Stomach (tissue), 9 donors: ENCODE data around the gene CBL. TPM values are rescaled to one million over a fixed set of nuclear protein-coding genes. Genes with fewer than 3 reads are reported as not detected.

ENCODE experiments used
- DNase-seq, 2 donors: peaks; one replicate each; pipeline versions ENCODE4 v3.0.0 to v3.0.0-alpha.2; 2013 to 2019
- H3K27ac ChIP-seq, 5 donors: fragments of 200-600 bp in 4 of 5; sonication (generic) in 4 of 5; one replicate each; pipeline ENCODE4 v1.5.1; 2013 to 2019; ENCODE audit warnings: mild to moderate bottlenecking in 1 of 5, moderate library complexity in 1 of 5
- H3K27me3 ChIP-seq, 3 donors: fragments of 200-600 bp; sonication (generic); one replicate each; pipeline ENCODE4 v1.5.1; 2017 to 2019; ENCODE audit warnings: mixed run types in 1 of 3
- H3K36me3 ChIP-seq, 4 donors: fragments of 200-600 bp; sonication (generic); 1 replicate in 3 of 4; 2 replicates in 1 of 4; pipeline ENCODE4 v1.5.1; 2016 to 2019
- H3K4me1 ChIP-seq, 4 donors: fragments of 200-600 bp; sonication (generic); one replicate each; pipeline ENCODE4 v1.5.1; 2016 to 2019
- H3K4me3 ChIP-seq, 4 donors: fragments of 200-600 bp; sonication (generic) in 3 of 4; one replicate each; pipeline ENCODE4 v1.5.1; 2016 to 2019; ENCODE audit warnings: mild to moderate bottlenecking in 1 of 4
- H3K9me3 ChIP-seq, 4 donors: fragments of 200-600 bp; sonication (generic); one replicate each; pipeline ENCODE4 v1.5.1; 2016 to 2019
- CTCF ChIP-seq, 7 experiments: fragments of 450-650 bp in 4 of 7; fragments of 200-600 bp in 3 of 7; sonication (generic) in 3 of 7; IDR thresholded peaks; one replicate each; pipeline ENCODE4 v1.5.1; 2016 to 2019; ENCODE audit warnings: antibody characterized with exemption in 7 of 7, control low read depth in 2 of 7, mild to moderate bottlenecking in 1 of 7
- EP300 ChIP-seq: sonication (generic); formaldehyde crosslinking; IDR thresholded peaks from one replicate; pipeline ENCODE4 v1.6.1; 2017; ENCODE audit warnings: antibody characterized with exemption
- POLR2A ChIP-seq, 4 donors: fragments of 450-650 bp; IDR thresholded peaks; one replicate each; pipeline ENCODE4 v1.6.1; 2016; ENCODE audit warnings: antibody characterized with exemption in 4 of 4, control low read depth in 2 of 4, mild to moderate bottlenecking in 1 of 4, moderate library complexity in 1 of 4
- POLR2AphosphoS5 ChIP-seq, 3 donors: sonication (generic); formaldehyde crosslinking; IDR thresholded peaks; one replicate each; pipeline ENCODE4 v1.6.1; 2016; ENCODE audit warnings: antibody characterized with exemption in 3 of 3
- WGBS, 5 donors: extraction: QIAGEN DNeasy Blood & Tissue Kit in 3 of 5; methylation state at CpG; one replicate each; pipeline versions ENCODE4 v1.1.5 to v1.1.7; 2013 to 2018; 5-methylcytosine and 5-hydroxymethylcytosine counted together
- intact Hi-C: fragments of 100-400 bp; cut with DNase I; formaldehyde crosslinking; loops from one replicate; pipeline ENCODE4 v1.15.1; 2023; ENCODE audit warnings: low total_unique reads
- polyA plus RNA-seq, 3 donors: library from polyadenylated mRNA; stranded (reverse); fragments of 200-250 nt; gene quantifications; one replicate each; pipeline ENCODE4 v1.2.3, GENCODE V29; 2013
- total RNA-seq, 5 donors: library from RNA; depleted of rRNA; stranded (reverse); fragments of >200 nt; gene quantifications; one replicate each; pipeline versions ENCODE4 v1.1.0 to v1.2.3, GENCODE V29; 2014 to 2016
- donor health status: healthy with polysubstance abuse.
- donor health status: Bipolar disorder and iron deficiency.
- donor health status: healthy.

The CBL gene
- total and polyA plus RNA-seq, 8 donors = 1.4 to 13.8 (median 7.9) TPM

GRCh38 chr11:119322921-119323531 is 116.9 kb downstream of the CBL start:
- no peaks in the 10 kb centered on the region for H3K9me3 ChIP-seq
- H3K4me1 ChIP-seq = peaks cover 26 to 54% (median 45%) of the 10 kb centered on the region in 4 donors
- no peak for DNase-seq
- intact Hi-C loops = no loop called here
- WGBS, 5 donors = 82 to 89% (median 87%) methylated on average over 20 of the region's 20 CpGs
- peak overlapping the region in 4 of 5 donors; percentile 90 to 95 (median 92) for H3K27ac ChIP-seq
- TF ChIP-seq EP300 (no peak), POLR2A (IDR thresholded peaks at IDR 0.05) (no peak)
- no peaks in the 10 kb centered on the region for H3K36me3 ChIP-seq
- H3K4me3 ChIP-seq = no peak overlapping the region
- peaks cover 0 to 33% (median 13%) of the 10 kb centered on the region in 3 donors for H3K27me3 ChIP-seq

GRCh38 chr11:119323532-119324033 is 117.4 kb downstream of the CBL start:
- intact Hi-C loops = no loop called here
- Histone ChIP-seq H3K27me3 (peaks cover 0 to 28% (median 11%) of the 10 kb centered on the region in 3 donors), H3K27ac (peak overlapping the region in 2 of 5 donors; percentile 91 to 95), H3K9me3 (no peaks in the 10 kb centered on the region), H3K4me3 (no peak overlapping the region), H3K36me3 (no peaks in the 10 kb centered on the region), H3K4me1 (peaks cover 20 to 49% (median 40%) of the 10 kb centered on the region in 4 donors)
- DNase-seq = peak; percentile 82 to 90
- WGBS, 5 donors = 20 to 24% (median 23%) methylated on average over 8 of the region's 8 CpGs
- TF ChIP-seq EP300 (no peak), POLR2AphosphoS5 (IDR thresholded peaks at IDR 0.05) (peak; percentile 4 to 77 (median 12)), POLR2A (IDR thresholded peaks at IDR 0.05) (no peak), CTCF (IDR thresholded peaks at IDR 0.05) (peak in 5 of 7 experiments; percentile 66 to 83 (median 74))

GRCh38 chr11:119324189-119324588 is 118.0 kb downstream of the CBL start:
- 54 to 79% (median 70%) methylated on average over 4 of the region's 4 CpGs for WGBS, 5 donors
- Histone ChIP-seq H3K9me3 (no peaks in the 10 kb centered on the region), H3K4me3 (no peak overlapping the region), H3K27ac (peak overlapping the region in 1 of 5 donors; percentile 95), H3K36me3 (no peaks in the 10 kb centered on the region), H3K4me1 (peaks cover 20 to 44% (median 33%) of the 10 kb centered on the region in 4 donors), H3K27me3 (peaks cover 0 to 22% (median 11%) of the 10 kb centered on the region in 3 donors)
- intact Hi-C loops = no loop called here
- no peak for DNase-seq
- TF ChIP-seq CTCF (IDR thresholded peaks at IDR 0.05) (no peak), EP300 (no peak), POLR2A (IDR thresholded peaks at IDR 0.05) (no peak), POLR2AphosphoS5 (IDR thresholded peaks at IDR 0.05) (no peak)

GRCh38 chr11:119329320-119329719 is 123.2 kb downstream of the CBL start:
- no peak for DNase-seq
- Histone ChIP-seq H3K9me3 (no peaks in the 10 kb centered on the region), H3K27ac (no peak overlapping the region), H3K4me1 (peaks cover 0 to 7% (median 5%) of the 10 kb centered on the region in 4 donors), H3K36me3 (no peaks in the 10 kb centered on the region), H3K27me3 (no peaks in the 10 kb centered on the region), H3K4me3 (no peak overlapping the region)
- 62 to 83% (median 73%) methylated on average over 2 of the region's 2 CpGs for WGBS, 5 donors
- no peak for TF ChIP-seq POLR2AphosphoS5 (IDR thresholded peaks at IDR 0.05)
- no peak for TF ChIP-seq POLR2A (IDR thresholded peaks at IDR 0.05)
- TF ChIP-seq CTCF (IDR thresholded peaks at IDR 0.05) = no peak
- no peak for TF ChIP-seq EP300
- intact Hi-C loops = no loop called here

- Histone ChIP-seq H3K4me1 (peaks cover 7 to 13% (median 10%) of the 10 kb centered on the region in 4 donors), H3K9me3 (no peaks in the 10 kb centered on the region), H3K36me3 (no peaks in the 10 kb centered on the region), H3K27me3 (no peaks in the 10 kb centered on the region), H3K27ac (no peak overlapping the region), H3K4me3 (no peak overlapping the region)
- intact Hi-C loops = no loop called here
- WGBS, 5 donors = 50 to 73% (median 59%) methylated on average over 1 of the region's 1 CpG
- DNase-seq = no peak
- TF ChIP-seq CTCF (IDR thresholded peaks at IDR 0.05) (no peak), POLR2AphosphoS5 (IDR thresholded peaks at IDR 0.05) (no peak)
These were observed 124.1 kb downstream of the CBL start for GRCh38 chr11:119330237-119330636.
